H1 (cell line): ENCODE results near the gene SPTB. TPM values are rescaled to one million over a fixed set of nuclear protein-coding genes. Genes with fewer than 3 reads are reported as not detected.

Experiments used
- CHD1 ChIP-seq: IDR thresholded peaks from 2 replicates; pipeline ENCODE4 v1.6.1; 2012; ENCODE audit warnings: low read depth, low read length, improper control_type of control experiment
- E2F6 ChIP-seq: IDR thresholded peaks from 2 replicates; pipeline ENCODE4 v1.6.1; 2012; ENCODE audit warnings: inconsistent platforms
- JUND ChIP-seq: IDR thresholded peaks from 2 replicates; pipeline ENCODE4 v1.6.1; 2011; ENCODE audit warnings: mild to moderate bottlenecking, improper control_type of control experiment, low read length
- SIN3A ChIP-seq, 2 experiments: IDR thresholded peaks in 1 of 2; conservative IDR thresholded peaks in 1 of 2; 2 replicates each; pipeline ENCODE4 v1.6.1; 2011 to 2012; ENCODE audit warnings: low read length in 2 of 2, improper control_type of control experiment in 1 of 2, low read depth in 1 of 2, mild to moderate bottlenecking in 1 of 2
- SIX5 ChIP-seq: IDR thresholded peaks from 2 replicates; pipeline ENCODE4 v1.6.1; 2011; ENCODE audit warnings: mild to moderate bottlenecking, low read depth, low read length
- TCF12 ChIP-seq: IDR thresholded peaks from 2 replicates; pipeline ENCODE4 v1.6.1; 2011; ENCODE audit warnings: low read depth, mild to moderate bottlenecking, low read length
- polyA plus RNA-seq, 7 experiments: library from polyadenylated mRNA; depleted of rRNA in 3 of 7; stranded (reverse) in 5 of 7; unstranded in 2 of 7; fragments of >200 nt in 5 of 7; fragments of 200-250 nt in 2 of 7; gene quantifications; 1 replicate in 5 of 7; 2 replicates in 1 of 7; 4 replicates in 1 of 7; pipeline versions ENCODE4 v1.2.1 to v1.2.3, GENCODE V29; 2011 to 2013; ENCODE audit warnings: missing spikeins in 2 of 7, mixed read lengths in 2 of 7
- total RNA-seq: library from RNA; stranded (reverse); fragmentation: NEBNext Ultra II Directional; extraction: Animal tissue kit (Norgen Biotek cat#: 25700); gene quantifications from 2 replicates; pipeline ENCODE4 v1.2.1, GENCODE V29; 2021

The SPTB gene
- total and polyA plus RNA-seq, 2 of the 8 experiments (the other 6 are each of a cell fraction or from before 2014, with no cell fraction given), result 0.30 to 2.4 TPM

GRCh38 chr14:64929014-64929359, 49.3 kb upstream of the SPTB start (continued):
- no peak for TF ChIP-seq JUND
- TF ChIP-seq SIN3A (conservative IDR thresholded peaks at IDR 0.05 in 1 of 2, IDR thresholded peaks at IDR 0.05 in 1 of 2; ENCODE audit: low read depth in 1 of 2, low read length in 2 of 2), result no peak
- no peak for TF ChIP-seq E2F6
- no peak for TF ChIP-seq TCF12
- no peak for TF ChIP-seq CHD1
- no peak for TF ChIP-seq SIX5
- TF ChIP-seq, all 59 proteins: peak for 0
